ENCODE results near the gene DACH1. TPM values are rescaled to one million over a fixed set of nuclear protein-coding genes. Genes with fewer than 3 reads are reported as not detected.

The DACH1 gene
- total and polyA plus RNA-seq, 2 donors (not counting 3 experiments of a cell fraction or from before 2014, with no cell fraction given), result 8.6 to 28.3 TPM

GRCh38 chr13:71491010-71491409 is 376.0 kb downstream of the DACH1 start:
- Histone ChIP-seq H4K20me1 (replicated peaks; ENCODE audit: control insufficient read depth, extremely low read depth, insufficient read depth, low read length) (no peaks in the 10 kb centered on the region), H3K4me2 (ENCODE audit: insufficient read depth, low read length) (no peak overlapping the region), H3K27me3 (ENCODE audit: control insufficient read depth in 2 of 2, insufficient read depth in 2 of 2, low read length in 2 of 2) (no peaks in the 10 kb centered on the region), H3K4me3 (replicated peaks in 1 of 3; ENCODE audit: insufficient read depth in 1 of 3, low read depth in 1 of 3, low read length in 3 of 3) (no peak overlapping the region), H3K9me3 (replicated peaks; ENCODE audit: control insufficient read depth, insufficient read depth, low read length) (no peaks in the 10 kb centered on the region), H3K9ac (replicated peaks; ENCODE audit: extremely low read depth, insufficient read depth, low read length) (no peak overlapping the region), H3K79me2 (ENCODE audit: control insufficient read depth, insufficient read depth, low read length) (no peaks in the 10 kb centered on the region), H3K36me3 (ENCODE audit: control insufficient read depth in 2 of 2, extremely low read depth in 1 of 2, insufficient read depth in 2 of 2, low read length in 2 of 2) (no peaks in the 10 kb centered on the region), H3K27ac (ENCODE audit: insufficient read depth, low read depth, low read length) (no peak overlapping the region), H3K4me1 (ENCODE audit: control insufficient read depth, extremely low read depth, insufficient read depth, low read length) (peaks cover 15% of the 10 kb centered on the region), H3K9me1 (replicated peaks; ENCODE audit: control insufficient read depth, extremely low read depth, insufficient read depth, low read length) (no peaks in the 10 kb centered on the region), H2AFZ (ENCODE audit: low read depth, low read length) (no peak overlapping the region)
- TF ChIP-seq FOS (IDR thresholded peaks at IDR 0.05; ENCODE audit: borderline replicate concordance, insufficient read depth, low read length) (no peak), JUN (IDR thresholded peaks at IDR 0.05; ENCODE audit: borderline replicate concordance, insufficient read depth, insufficient read length, low read depth) (no peak), CTCF (IDR thresholded peaks at IDR 0.05; ENCODE audit: extremely low read depth in 1 of 2, insufficient read depth in 1 of 2, low read depth in 1 of 2, low read length in 2 of 2) (no peak), GATA2 (IDR thresholded peaks at IDR 0.05; ENCODE audit: insufficient read depth, insufficient read length, low read depth, low read length) (no peak), MAX (IDR thresholded peaks at IDR 0.05; ENCODE audit: insufficient read depth, insufficient read length) (no peak), EZH2 (IDR thresholded peaks at IDR 0.05; ENCODE audit: borderline replicate concordance, low read depth, low read length, severe bottlenecking) (no peak), POLR2AphosphoS5 (IDR thresholded peaks at IDR 0.05; ENCODE audit: insufficient read depth, low read depth, low read length) (no peak), POLR2A (IDR thresholded peaks at IDR 0.05; ENCODE audit: low read depth, low read length) (no peak), MYC (IDR thresholded peaks at IDR 0.05; ENCODE audit: low read depth, low read length) (no peak)
- no peak for DNase-seq (ENCODE audit: low read depth, low spot score)
- POLR2A ChIA-PET, result no interaction called here
- BruUV-seq (replicated peaks), result no TSS peak
- CTCF ChIA-PET, result interaction anchor here (1.4 kb wide), 1 partner anchor 10 kb away, joined by 3 read pairs; no protein-coding TSS in a partner anchor
- dilution Hi-C loops (cut with MboI; ENCODE audit: extremely low pct_ligation_motif_present, low sequenced_read_pairs) (no loop called here), intact Hi-C loops (cut with micrococcal nuclease) (no loop called here)
- FAIRE-seq, result no peak

Data from endothelial cell of umbilical vein (primary cell).